HEK293 (cell line): ENCODE data around the gene ZNF654.

ENCODE experiments used
- ZNF121 ChIP-seq: fragments of 450-650 bp; formaldehyde crosslinking; IDR thresholded peaks from 2 replicates; pipeline ENCODE4 v1.5.1; 2016; ENCODE audit warnings: missing biosample characterization, missing genetic modification characterization
- TF ChIP-seq, protein P1 (sequence below): fragments of 450-650 bp; formaldehyde crosslinking; IDR thresholded peaks from 2 replicates; pipeline ENCODE4 v1.5.1; 2017; ENCODE audit warnings: missing biosample characterization, missing genetic modification characterization
- TF ChIP-seq, protein P2 (sequence below): fragments of 450-650 bp; formaldehyde crosslinking; IDR thresholded peaks from 2 replicates; pipeline ENCODE4 v1.5.1; 2016; ENCODE audit warnings: missing biosample characterization, missing genetic modification characterization
- TF ChIP-seq, protein P3 (sequence below): fragments of 450-650 bp; formaldehyde crosslinking; IDR thresholded peaks from 2 replicates; pipeline ENCODE4 v1.5.1; 2016; ENCODE audit warnings: missing biosample characterization, missing genetic modification characterization
- TF ChIP-seq, protein P4 (sequence below): fragments of 450-650 bp; formaldehyde crosslinking; conservative IDR thresholded peaks from 2 replicates; pipeline ENCODE4 v1.5.1; 2016; ENCODE audit warnings: low read depth, missing biosample characterization, missing genetic modification characterization

DNA sequence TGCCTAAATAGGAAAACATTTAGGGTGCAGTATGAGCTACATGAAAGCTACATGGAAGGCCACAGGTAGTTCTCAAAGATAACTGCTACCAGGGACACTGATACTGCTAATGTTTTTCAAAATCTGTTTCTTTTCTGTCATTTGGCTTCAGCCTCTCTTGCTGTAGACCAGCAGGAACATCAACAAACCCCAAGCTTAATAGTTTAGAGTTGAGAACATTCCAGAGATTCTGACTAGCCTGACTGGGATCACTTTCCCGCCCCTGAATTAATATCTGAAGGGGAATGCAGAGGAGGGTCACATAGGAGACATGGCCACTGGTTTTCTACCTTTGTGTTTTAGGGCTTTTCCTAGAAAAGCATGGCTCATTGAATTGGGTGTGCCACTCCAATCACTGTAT lies 73.8 kb downstream of the ZNF654 start:
- TF ChIP-seq, protein P1, sequence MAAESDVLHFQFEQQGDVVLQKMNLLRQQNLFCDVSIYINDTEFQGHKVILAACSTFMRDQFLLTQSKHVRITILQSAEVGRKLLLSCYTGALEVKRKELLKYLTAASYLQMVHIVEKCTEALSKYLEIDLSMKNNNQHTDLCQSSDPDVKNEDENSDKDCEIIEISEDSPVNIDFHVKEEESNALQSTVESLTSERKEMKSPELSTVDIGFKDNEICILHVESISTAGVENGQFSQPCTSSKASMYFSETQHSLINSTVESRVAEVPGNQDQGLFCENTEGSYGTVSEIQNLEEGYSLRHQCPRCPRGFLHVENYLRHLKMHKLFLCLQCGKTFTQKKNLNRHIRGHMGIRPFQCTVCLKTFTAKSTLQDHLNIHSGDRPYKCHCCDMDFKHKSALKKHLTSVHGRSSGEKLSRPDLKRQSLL (tag by site-specific recombination) = no peak
- TF ChIP-seq, protein P2, sequence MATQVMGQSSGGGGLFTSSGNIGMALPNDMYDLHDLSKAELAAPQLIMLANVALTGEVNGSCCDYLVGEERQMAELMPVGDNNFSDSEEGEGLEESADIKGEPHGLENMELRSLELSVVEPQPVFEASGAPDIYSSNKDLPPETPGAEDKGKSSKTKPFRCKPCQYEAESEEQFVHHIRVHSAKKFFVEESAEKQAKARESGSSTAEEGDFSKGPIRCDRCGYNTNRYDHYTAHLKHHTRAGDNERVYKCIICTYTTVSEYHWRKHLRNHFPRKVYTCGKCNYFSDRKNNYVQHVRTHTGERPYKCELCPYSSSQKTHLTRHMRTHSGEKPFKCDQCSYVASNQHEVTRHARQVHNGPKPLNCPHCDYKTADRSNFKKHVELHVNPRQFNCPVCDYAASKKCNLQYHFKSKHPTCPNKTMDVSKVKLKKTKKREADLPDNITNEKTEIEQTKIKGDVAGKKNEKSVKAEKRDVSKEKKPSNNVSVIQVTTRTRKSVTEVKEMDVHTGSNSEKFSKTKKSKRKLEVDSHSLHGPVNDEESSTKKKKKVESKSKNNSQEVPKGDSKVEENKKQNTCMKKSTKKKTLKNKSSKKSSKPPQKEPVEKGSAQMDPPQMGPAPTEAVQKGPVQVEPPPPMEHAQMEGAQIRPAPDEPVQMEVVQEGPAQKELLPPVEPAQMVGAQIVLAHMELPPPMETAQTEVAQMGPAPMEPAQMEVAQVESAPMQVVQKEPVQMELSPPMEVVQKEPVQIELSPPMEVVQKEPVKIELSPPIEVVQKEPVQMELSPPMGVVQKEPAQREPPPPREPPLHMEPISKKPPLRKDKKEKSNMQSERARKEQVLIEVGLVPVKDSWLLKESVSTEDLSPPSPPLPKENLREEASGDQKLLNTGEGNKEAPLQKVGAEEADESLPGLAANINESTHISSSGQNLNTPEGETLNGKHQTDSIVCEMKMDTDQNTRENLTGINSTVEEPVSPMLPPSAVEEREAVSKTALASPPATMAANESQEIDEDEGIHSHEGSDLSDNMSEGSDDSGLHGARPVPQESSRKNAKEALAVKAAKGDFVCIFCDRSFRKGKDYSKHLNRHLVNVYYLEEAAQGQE (tag by site-specific recombination) = no peak
- TF ChIP-seq, protein P3, sequence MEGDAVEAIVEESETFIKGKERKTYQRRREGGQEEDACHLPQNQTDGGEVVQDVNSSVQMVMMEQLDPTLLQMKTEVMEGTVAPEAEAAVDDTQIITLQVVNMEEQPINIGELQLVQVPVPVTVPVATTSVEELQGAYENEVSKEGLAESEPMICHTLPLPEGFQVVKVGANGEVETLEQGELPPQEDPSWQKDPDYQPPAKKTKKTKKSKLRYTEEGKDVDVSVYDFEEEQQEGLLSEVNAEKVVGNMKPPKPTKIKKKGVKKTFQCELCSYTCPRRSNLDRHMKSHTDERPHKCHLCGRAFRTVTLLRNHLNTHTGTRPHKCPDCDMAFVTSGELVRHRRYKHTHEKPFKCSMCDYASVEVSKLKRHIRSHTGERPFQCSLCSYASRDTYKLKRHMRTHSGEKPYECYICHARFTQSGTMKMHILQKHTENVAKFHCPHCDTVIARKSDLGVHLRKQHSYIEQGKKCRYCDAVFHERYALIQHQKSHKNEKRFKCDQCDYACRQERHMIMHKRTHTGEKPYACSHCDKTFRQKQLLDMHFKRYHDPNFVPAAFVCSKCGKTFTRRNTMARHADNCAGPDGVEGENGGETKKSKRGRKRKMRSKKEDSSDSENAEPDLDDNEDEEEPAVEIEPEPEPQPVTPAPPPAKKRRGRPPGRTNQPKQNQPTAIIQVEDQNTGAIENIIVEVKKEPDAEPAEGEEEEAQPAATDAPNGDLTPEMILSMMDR (tag by site-specific recombination) = no peak
- TF ChIP-seq, protein P4, sequence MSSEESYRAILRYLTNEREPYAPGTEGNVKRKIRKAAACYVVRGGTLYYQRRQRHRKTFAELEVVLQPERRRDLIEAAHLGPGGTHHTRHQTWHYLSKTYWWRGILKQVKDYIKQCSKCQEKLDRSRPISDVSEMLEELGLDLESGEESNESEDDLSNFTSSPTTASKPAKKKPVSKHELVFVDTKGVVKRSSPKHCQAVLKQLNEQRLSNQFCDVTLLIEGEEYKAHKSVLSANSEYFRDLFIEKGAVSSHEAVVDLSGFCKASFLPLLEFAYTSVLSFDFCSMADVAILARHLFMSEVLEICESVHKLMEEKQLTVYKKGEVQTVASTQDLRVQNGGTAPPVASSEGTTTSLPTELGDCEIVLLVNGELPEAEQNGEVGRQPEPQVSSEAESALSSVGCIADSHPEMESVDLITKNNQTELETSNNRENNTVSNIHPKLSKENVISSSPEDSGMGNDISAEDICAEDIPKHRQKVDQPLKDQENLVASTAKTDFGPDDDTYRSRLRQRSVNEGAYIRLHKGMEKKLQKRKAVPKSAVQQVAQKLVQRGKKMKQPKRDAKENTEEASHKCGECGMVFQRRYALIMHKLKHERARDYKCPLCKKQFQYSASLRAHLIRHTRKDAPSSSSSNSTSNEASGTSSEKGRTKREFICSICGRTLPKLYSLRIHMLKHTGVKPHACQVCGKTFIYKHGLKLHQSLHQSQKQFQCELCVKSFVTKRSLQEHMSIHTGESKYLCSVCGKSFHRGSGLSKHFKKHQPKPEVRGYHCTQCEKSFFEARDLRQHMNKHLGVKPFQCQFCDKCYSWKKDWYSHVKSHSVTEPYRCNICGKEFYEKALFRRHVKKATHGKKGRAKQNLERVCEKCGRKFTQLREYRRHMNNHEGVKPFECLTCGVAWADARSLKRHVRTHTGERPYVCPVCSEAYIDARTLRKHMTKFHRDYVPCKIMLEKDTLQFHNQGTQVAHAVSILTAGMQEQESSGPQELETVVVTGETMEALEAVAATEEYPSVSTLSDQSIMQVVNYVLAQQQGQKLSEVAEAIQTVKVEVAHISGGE (tag by site-specific recombination) = no peak
- no peak for TF ChIP-seq ZNF121 (tag by site-specific recombination)
